HS-5 (cell line): ENCODE measurements around the gene POPDC3.
A peak's percentile ranks its signal among the peaks of the same experiment; 100 is the strongest.

Source experiments
- DNase-seq: peaks from one replicate; pipeline ENCODE4 v3.0.0-alpha.2; 2012; ENCODE audit warnings: low read depth

Gene POPDC3

GRCh38 chr6:105151644-105152043 is 28.2 kb downstream of the POPDC3 start:
- DNase-seq, result no peak

DNA sequence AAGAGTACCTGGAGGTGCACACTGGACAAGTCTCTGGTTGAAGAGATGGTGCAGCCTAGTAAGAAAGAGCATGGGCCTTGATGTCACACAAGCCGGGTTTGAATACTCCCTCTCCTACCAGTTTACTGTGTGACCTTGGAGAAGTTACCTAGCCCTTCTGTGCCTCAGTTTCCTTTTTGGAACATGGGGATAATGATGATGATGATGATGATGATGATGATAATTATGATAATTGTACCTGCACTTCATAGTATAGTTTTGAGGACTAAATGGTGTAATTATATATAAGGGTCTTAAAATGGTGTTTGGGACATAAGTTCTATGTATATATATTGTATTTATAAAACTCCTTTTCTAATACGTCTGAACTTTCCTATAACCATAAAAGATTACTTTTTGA is 41.7 kb downstream of the POPDC3 start:
- no peak for DNase-seq

DNA sequence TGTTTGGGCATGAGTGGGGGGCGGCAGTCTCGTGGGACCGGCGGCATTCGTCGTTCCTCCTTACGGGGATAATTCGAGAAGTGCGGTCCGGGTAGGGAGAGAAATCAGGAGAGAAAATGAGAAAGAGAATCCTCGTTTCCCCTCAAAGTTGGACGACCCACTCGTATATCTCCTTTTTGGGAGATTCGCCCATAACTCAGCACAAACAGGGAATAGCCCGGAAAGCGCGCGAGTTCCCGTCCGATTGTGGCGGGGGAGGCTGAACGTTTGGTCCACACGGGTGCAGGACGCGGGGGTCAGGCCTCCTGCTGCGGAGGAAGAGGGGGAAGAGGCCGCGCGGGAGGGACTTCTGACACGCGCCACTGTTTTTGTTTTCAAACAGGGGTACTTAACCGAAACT is 42.4 kb downstream of the POPDC3 start:
- peak; percentile 8 for DNase-seq

DNA sequence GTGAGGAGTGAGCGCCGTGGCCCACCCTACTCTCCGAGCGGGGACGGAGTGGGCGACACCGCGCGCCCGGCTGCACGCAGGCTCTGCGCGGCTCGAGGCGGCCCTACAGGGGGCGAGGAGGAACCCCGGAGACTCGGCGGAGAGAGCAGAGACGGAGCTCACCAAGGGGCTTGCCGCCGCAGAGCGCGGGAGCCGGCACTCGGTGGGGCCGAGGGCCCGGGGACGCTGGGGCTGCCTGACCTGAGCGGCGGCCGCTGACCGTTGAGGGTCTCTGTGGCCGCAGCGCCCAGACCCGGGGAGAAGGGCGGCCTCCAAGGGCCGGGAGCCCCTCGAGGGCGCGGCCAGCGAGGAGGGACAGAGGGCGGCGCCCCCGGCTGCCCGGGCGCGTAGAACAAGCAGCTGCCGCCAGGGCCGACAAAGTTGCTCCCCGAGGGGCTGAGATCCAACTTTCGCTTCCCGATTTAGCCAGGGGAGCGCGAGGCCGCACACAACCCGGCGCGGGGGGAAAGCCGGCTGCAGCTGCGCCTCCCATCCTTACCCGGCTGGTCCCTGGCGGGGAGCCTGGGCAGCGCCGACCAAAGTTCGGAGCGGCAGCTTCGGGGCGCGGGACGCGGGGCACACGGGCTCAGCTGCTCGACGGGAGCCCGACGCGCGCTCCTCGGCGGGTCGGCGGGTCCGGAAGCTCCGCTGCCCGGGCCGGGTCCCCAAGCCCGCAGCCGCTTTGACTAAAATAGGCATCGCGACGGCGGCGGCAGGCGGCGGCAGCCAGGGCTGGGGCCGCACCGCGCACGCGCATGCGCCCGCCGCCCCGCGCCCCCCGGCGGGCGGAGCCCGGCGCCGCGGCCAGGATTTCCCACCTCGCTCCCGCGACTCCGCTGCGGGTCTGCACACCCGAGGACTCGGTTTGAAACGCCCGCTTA is 43.1 kb downstream of the POPDC3 start:
- peak; percentile 29 for DNase-seq

DNA sequence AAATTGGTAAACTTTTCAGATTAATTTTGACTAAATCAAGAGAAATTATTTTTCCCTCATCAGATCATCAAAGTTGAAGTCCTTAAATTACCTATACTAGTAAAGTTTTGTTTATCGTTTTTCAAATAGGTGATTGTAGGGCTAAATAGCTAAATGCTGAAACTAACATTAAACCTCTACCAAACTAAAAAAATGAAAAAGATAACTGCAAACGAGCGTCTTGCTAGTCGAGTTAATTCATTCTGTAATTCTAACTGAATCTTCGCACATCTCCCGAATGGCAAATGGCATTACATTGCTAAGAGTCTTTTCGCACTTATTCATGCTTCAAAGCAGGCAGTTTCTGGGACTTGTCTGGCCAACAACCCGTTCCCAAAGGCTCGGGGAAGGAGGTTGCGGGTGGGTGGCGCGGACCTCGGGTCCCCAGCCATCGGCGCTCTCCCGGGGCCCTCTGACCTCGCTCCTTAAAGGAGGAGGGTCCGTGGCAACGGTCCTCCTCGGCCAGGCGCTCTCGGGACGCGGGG is 43.8 kb downstream of the POPDC3 start:
- DNase-seq, result peak; percentile 6

DNA sequence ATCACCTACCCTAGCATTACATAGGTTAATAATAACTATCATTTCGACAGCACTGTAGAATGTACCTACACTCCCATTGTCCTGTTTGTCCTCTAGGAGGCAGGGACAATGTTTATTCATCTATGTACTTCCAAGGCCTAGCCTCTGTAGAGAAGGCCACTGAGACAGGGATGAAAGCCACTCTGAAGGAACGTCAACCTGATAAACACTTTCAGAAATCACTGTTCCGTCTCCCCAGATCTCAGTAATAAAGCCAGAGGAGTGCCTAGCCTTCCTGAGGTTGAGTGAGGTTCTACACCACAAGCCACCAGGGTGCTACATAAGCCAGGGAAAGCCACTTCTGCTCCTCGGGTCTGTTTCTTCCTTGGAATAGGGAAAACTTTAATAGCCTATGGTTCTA is 44.8 kb downstream of the POPDC3 start:
- peak; percentile 32 for DNase-seq

- DNase-seq, result no peak
Observed at GRCh38 chr6:105122717-105123116, 57.1 kb downstream of the POPDC3 start.

DNA sequence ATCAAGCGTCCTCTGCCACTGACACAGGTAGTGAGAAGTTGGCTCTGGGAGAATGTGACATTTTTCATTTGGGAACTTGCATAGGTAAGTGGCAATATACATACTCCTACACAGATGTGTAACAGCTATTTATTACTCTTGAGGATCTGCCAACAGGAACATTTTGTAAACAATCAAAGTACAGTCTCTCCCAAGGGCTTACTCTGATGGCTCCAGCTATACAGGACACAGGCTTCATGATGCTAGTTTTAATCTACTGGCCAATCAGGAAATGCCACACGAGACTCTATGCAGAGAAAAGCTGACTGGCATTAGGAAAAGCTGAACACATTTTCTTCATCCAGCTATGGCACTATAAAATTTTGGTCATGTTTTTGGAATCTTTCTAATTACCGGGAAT is 57.8 kb downstream of the POPDC3 start:
- DNase-seq, result no peak

- DNase-seq, result peak; percentile 24
Observed at GRCh38 chr6:105120570-105120969, 59.2 kb downstream of the POPDC3 start.

- no peak for DNase-seq
Observed at GRCh38 chr6:105116150-105116549, 63.7 kb downstream of the POPDC3 start.

- DNase-seq, result no peak
Observed at GRCh38 chr6:105113422-105113821, 66.4 kb downstream of the POPDC3 start.

DNA sequence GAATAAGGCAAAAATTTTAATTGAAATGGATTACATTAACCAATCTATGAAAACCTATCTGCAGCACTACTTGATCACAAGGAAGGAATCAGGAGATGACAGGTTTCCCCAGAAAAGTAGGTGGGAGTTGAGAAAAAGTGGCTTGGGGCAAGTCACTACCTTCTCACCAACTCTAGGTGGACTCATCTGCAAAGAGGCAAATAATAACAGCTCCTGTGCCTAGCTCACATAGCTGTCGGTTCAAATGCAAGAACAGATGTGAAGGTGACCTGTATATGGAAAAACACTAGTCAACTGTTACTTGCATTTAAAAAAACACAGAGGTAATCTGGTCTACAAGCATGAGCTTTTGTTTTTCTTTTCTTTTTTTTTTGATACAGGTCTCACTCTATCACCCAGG is 67.2 kb downstream of the POPDC3 start:
- DNase-seq, result no peak

- DNase-seq, result no peak
Observed at GRCh38 chr6:105111871-105112270, 67.9 kb downstream of the POPDC3 start.

DNA sequence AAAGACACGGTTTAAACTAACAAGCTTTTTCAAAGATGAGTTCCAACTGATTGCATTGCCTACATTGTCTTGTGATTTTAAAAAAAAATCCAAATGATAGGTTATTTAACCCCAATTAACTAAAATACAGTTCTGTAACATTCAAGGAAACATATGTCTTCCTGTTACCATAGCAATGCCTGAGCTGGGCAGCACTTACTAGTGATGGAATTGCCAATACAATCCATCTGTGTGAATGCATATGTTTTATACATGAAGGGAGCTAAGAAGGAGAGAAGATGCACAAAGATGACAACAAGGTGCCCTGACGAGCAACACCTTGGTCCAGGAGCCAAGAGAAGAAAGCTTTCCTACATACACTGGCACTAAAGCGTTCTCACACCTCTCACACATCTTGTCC is 68.7 kb downstream of the POPDC3 start:
- DNase-seq, result no peak

GRCh38 chr6:105109955-105110895 is 69.6 kb downstream of the POPDC3 start:
- no peak for DNase-seq

GRCh38 chr6:105108631-105109262 is 71.1 kb downstream of the POPDC3 start:
- DNase-seq, result no peak
